ENCODE measurements around the gene UBTD2. TPM values are rescaled to one million over a fixed set of nuclear protein-coding genes. Genes with fewer than 3 reads are reported as not detected.
"Not testable (repeated sequence)": the region's sequence is repeated elsewhere in the genome, so short reads cannot be mapped to it uniquely, and the experiment has no call there.

Gene UBTD2
- polyA plus RNA-seq (2011; rRNA removed) (9.4 and 18.8 TPM in 2 replicates), polyA minus RNA-seq (2011; rRNA and poly(A)+ RNA removed) (8.7 and 11.4 TPM in 2 replicates)

GRCh38 chr5:172283020-172283861 is at the start of gene UBTD2:
Gene UBTD2 (minus strand): TSS chr5:172283764. CDS start chr5:172283665, 99 bp downstream.
- ChIA-PET POLR2A (no interaction called here), CTCF (interaction anchor here (0.6 to 1.8 kb wide), 13 partner anchors 10 to 415 kb away, joined by 3 to 11 read pairs (median 4); partner anchors contain the start of gene STK10)
- no peak for DNase-seq (ENCODE audit: low read depth)
- no peaks in the 10 kb centered on the region for H3K27me3 ChIP-seq (ENCODE audit: control insufficient read depth, insufficient read depth, low read length)
- peak within 1 kb of the TSS; percentile 89 for H3K4me3 ChIP-seq (ENCODE audit: low read depth, low read length)
- no peaks in the 10 kb centered on the region for H3K36me3 ChIP-seq (ENCODE audit: control insufficient read depth, insufficient read depth, low read length)
- peak; percentile 21; the same call in 1 of the 2 replicates for TF ChIP-seq CTCF (IDR thresholded peaks at IDR 0.05; ENCODE audit: insufficient read depth, low read depth, low read length)

GRCh38 chr5:172326901-172327300 is 43.3 kb upstream of the UBTD2 start:
- H3K36me3 ChIP-seq (ENCODE audit: control insufficient read depth, insufficient read depth, low read length); H3K27me3 ChIP-seq (ENCODE audit: control insufficient read depth, insufficient read depth, low read length); H3K4me3 ChIP-seq (ENCODE audit: low read depth, low read length); DNase-seq (ENCODE audit: low read depth); POLR2A ChIA-PET: not testable (repeated sequence)
- CTCF ChIA-PET, result interaction anchor here (0.9 kb wide), 1 partner anchor 13 kb away, joined by 3 read pairs; no protein-coding TSS in a partner anchor

GRCh38 chr5:172325452-172325851 is 41.9 kb upstream of the UBTD2 start:
- DNase-seq (ENCODE audit: low read depth), result no peak
- POLR2A ChIA-PET, result no interaction called here
- no peak for TF ChIP-seq CTCF (IDR thresholded peaks at IDR 0.05; ENCODE audit: insufficient read depth, low read depth, low read length)
- no peaks in the 10 kb centered on the region for H3K27me3 ChIP-seq (ENCODE audit: control insufficient read depth, insufficient read depth, low read length)
- no peak overlapping the region for H3K4me3 ChIP-seq (ENCODE audit: low read depth, low read length)
- H3K36me3 ChIP-seq (ENCODE audit: control insufficient read depth, insufficient read depth, low read length), result no peaks in the 10 kb centered on the region
- CTCF ChIA-PET, result no interaction called here

GRCh38 chr5:172322028-172322965 is 38.7 kb upstream of the UBTD2 start:
- ChIA-PET CTCF (no interaction called here), POLR2A (no interaction called here)
- DNase-seq (ENCODE audit: low read depth), result no peak
- TF ChIP-seq CTCF (IDR thresholded peaks at IDR 0.05; ENCODE audit: insufficient read depth, low read depth, low read length), result no peak
- no peaks in the 10 kb centered on the region for H3K27me3 ChIP-seq (ENCODE audit: control insufficient read depth, insufficient read depth, low read length)
- H3K4me3 ChIP-seq (ENCODE audit: low read depth, low read length), result no peak overlapping the region
- H3K36me3 ChIP-seq (ENCODE audit: control insufficient read depth, insufficient read depth, low read length), result no peaks in the 10 kb centered on the region

- H3K4me3 ChIP-seq (ENCODE audit: low read depth, low read length), result no peak overlapping the region
- no peaks in the 10 kb centered on the region for H3K36me3 ChIP-seq (ENCODE audit: control insufficient read depth, insufficient read depth, low read length)
- TF ChIP-seq CTCF (IDR thresholded peaks at IDR 0.05; ENCODE audit: insufficient read depth, low read depth, low read length), result no peak
- POLR2A ChIA-PET, result no interaction called here
- H3K27me3 ChIP-seq (ENCODE audit: control insufficient read depth, insufficient read depth, low read length), result no peaks in the 10 kb centered on the region
- CTCF ChIA-PET, result no interaction called here
- DNase-seq (ENCODE audit: low read depth), result no peak
Observed at GRCh38 chr5:172321593-172321992, 38.0 kb upstream of the UBTD2 start.
